ENCODE results near the gene TAF4B.
A peak's percentile ranks its signal among the peaks of the same experiment; 100 is the strongest.
"Not testable (repeated sequence)": the region's sequence is repeated elsewhere in the genome, so short reads cannot be mapped to it uniquely, and the experiment has no call there.

The TAF4B gene

GRCh38 chr18:26233208-26233607 lies 7.0 kb downstream of the TAF4B start:
- no peak for DNase-seq (ENCODE audit: low spot score)

- not testable (repeated sequence) for DNase-seq (ENCODE audit: low spot score)
Observed at GRCh38 chr18:26237363-26237762, 11.1 kb downstream of the TAF4B start.

GRCh38 chr18:26238718-26239117 lies 12.5 kb downstream of the TAF4B start:
- DNase-seq (ENCODE audit: low spot score) = not testable (repeated sequence)

- DNase-seq (ENCODE audit: low spot score) = not testable (repeated sequence)
Observed at GRCh38 chr18:26242392-26242791, 16.1 kb downstream of the TAF4B start.

GRCh38 chr18:26245434-26245833 lies 19.2 kb downstream of the TAF4B start:
- DNase-seq (ENCODE audit: low spot score) = not testable (repeated sequence)

GRCh38 chr18:26252411-26252810 lies 26.2 kb downstream of the TAF4B start:
- no peak for DNase-seq (ENCODE audit: low spot score)

- not testable (repeated sequence) for DNase-seq (ENCODE audit: low spot score)
Observed at GRCh38 chr18:26254808-26255207, 28.6 kb downstream of the TAF4B start.

- DNase-seq (ENCODE audit: low spot score) = peak; percentile 11
Observed at GRCh38 chr18:26255695-26256622, 29.7 kb downstream of the TAF4B start.

GRCh38 chr18:26258711-26259110 lies 32.5 kb downstream of the TAF4B start:
- DNase-seq (ENCODE audit: low spot score) = no peak

- DNase-seq (ENCODE audit: low spot score) = not testable (repeated sequence)
Observed at GRCh38 chr18:26259416-26259815, 33.2 kb downstream of the TAF4B start.

- DNase-seq (ENCODE audit: low spot score) = no peak
Observed at GRCh38 chr18:26262156-26262555, 35.9 kb downstream of the TAF4B start.

- no peak for DNase-seq (ENCODE audit: low spot score)
Observed at GRCh38 chr18:26267357-26267930, 41.2 kb downstream of the TAF4B start.

GRCh38 chr18:26268454-26268853 lies 42.2 kb downstream of the TAF4B start:
- DNase-seq (ENCODE audit: low spot score) = no peak

GRCh38 chr18:26271917-26272549 lies 45.8 kb downstream of the TAF4B start:
- DNase-seq (ENCODE audit: low spot score) = no peak

GRCh38 chr18:26277374-26277773 lies 51.1 kb downstream of the TAF4B start:
- DNase-seq (ENCODE audit: low spot score) = no peak

- no peak for DNase-seq (ENCODE audit: low spot score)
Observed at GRCh38 chr18:26279428-26279827, 53.2 kb downstream of the TAF4B start.

GRCh38 chr18:26286008-26286407 lies 59.8 kb downstream of the TAF4B start:
- DNase-seq (ENCODE audit: low spot score) = no peak

- no peak for DNase-seq (ENCODE audit: low spot score)
Observed at GRCh38 chr18:26287644-26288043, 61.4 kb downstream of the TAF4B start.

- no peak for DNase-seq (ENCODE audit: low spot score)
Observed at GRCh38 chr18:26290385-26290784, 64.1 kb downstream of the TAF4B start.

- DNase-seq (ENCODE audit: low spot score) = no peak
Observed at GRCh38 chr18:26293982-26294381, 67.7 kb downstream of the TAF4B start.

- no peak for DNase-seq (ENCODE audit: low spot score)
Observed at GRCh38 chr18:26298107-26298506, 71.9 kb downstream of the TAF4B start.

- DNase-seq (ENCODE audit: low spot score) = peak; percentile 60
Observed at GRCh38 chr18:26301681-26302080, 75.4 kb downstream of the TAF4B start.

- DNase-seq (ENCODE audit: low spot score) = not testable (repeated sequence)
Observed at GRCh38 chr18:26303222-26303621, 77.0 kb downstream of the TAF4B start.
